Subcutaneous preadipocyte (primary cell): ENCODE data around the gene ARMC2. TPM values are rescaled to one million over a fixed set of nuclear protein-coding genes. Genes with fewer than 3 reads are reported as not detected.

ENCODE experiments used
- small RNA-seq: library from RNA; depleted of rRNA; stranded (forward); fragments of <200 nt; gene quantifications from one replicate; pipeline ENCODE3, GENCODE V24; 2012
- total RNA-seq: library from RNA; depleted of rRNA; stranded (reverse); fragments of >200 nt; gene quantifications from 2 replicates; pipeline ENCODE4 v1.2.3, GENCODE V29; 2012

ARMC2 gene
- 1.8 and 4.0 TPM in 2 replicates for total RNA-seq

GRCh38 chr6:108848116-108848868, at the start of gene ARMC2:
Gene ARMC2 (plus strand): TSS chr6:108848422. CDS start chr6:108854268, 5,846 bp downstream.

Small RNA genes within 50 kb of the gene (small RNA-seq; reads per million reads assigned to genes)
- 0.25 reads per million for gene AL445189.2
- gene Z95118.1 = not detected

Other genes starting within 250 kb of the ARMC2 start
- gene SESN1, start 246.4 kb downstream of the ARMC2 start, total RNA-seq = 19.7 and 29.8 TPM in 2 replicates
- 30.5 and 41.8 TPM in 2 replicates for gene CEP57L1, start 247.1 kb downstream of the ARMC2 start, total RNA-seq